ACC112 (cell line): ENCODE data around the gene RAB3IP.
A peak's percentile ranks its signal among the peaks of the same experiment; 100 is the strongest.

ENCODE experiments used
- H2AFZ ChIP-seq: fragments of 200-600 bp; sonication (generic); one replicate; pipeline ENCODE4 v1.6.0; 2017; ENCODE audit warnings: antibody characterized with exemption, low read length; ENCODE audit not compliant: unreplicated experiment
- H3K27ac ChIP-seq: fragments of 200-600 bp; sonication (generic); 2 replicates; pipeline ENCODE4 v1.5.1; 2014; ENCODE audit warnings: low read depth, mild to moderate bottlenecking, antibody characterized with exemption, low read length, moderate library complexity
- H3K27me3 ChIP-seq: fragments of 200-600 bp; sonication (generic); 2 replicates; pipeline ENCODE4 v1.6.1; 2014; ENCODE audit warnings: mild to moderate bottlenecking, antibody characterized with exemption, low read length, moderate library complexity, mixed read lengths; ENCODE audit not compliant: insufficient read depth
- H3K36me3 ChIP-seq: fragments of 200-600 bp; sonication (generic); 2 replicates; pipeline ENCODE4 v1.6.1; 2016; ENCODE audit warnings: mild to moderate bottlenecking, antibody characterized with exemption, low read length, moderate library complexity, mixed read lengths; ENCODE audit not compliant: insufficient read depth
- H3K4me1 ChIP-seq: fragments of 200-600 bp; sonication (generic); one replicate; pipeline ENCODE4 v1.6.1; 2016; ENCODE audit warnings: low read length, mixed read lengths; ENCODE audit not compliant: insufficient read depth, unreplicated experiment, control insufficient read depth
- H3K4me3 ChIP-seq: fragments of 200-600 bp; sonication (generic); 2 replicates; pipeline ENCODE4 v1.5.1; 2014; ENCODE audit warnings: mild to moderate bottlenecking, low read depth, low read length
- H3K79me2 ChIP-seq: fragments of 200-600 bp; sonication (generic); one replicate; pipeline ENCODE4 v1.6.0; 2016; ENCODE audit warnings: low read length; ENCODE audit not compliant: control insufficient read depth, unreplicated experiment, insufficient read depth

Gene RAB3IP

GRCh38 chr12:69738351-69739286 lies at the start of gene RAB3IP:
TSS of gene RAB3IP (plus strand) at chr12:69738860. CDS start at chr12:69755409, 16,549 bp downstream.
- H3K27me3 ChIP-seq: peaks cover 28% of the 10 kb centered on the region
- H2AFZ ChIP-seq: peak within 1 kb of the TSS; percentile 74
- no peak within 1 kb of the TSS for H3K27ac ChIP-seq
- H3K79me2 ChIP-seq: no peaks in the 10 kb centered on the region
- H3K36me3 ChIP-seq: no peaks in the 10 kb centered on the region
- H3K4me3 ChIP-seq: peak within 1 kb of the TSS; percentile 81
- no peaks in the 10 kb centered on the region for H3K4me1 ChIP-seq

GRCh38 chr12:69689638-69690037 lies 49.0 kb upstream of the RAB3IP start:
- peak overlapping the region; percentile 40 for H2AFZ ChIP-seq
- peak overlapping the region; percentile 44 for H3K27ac ChIP-seq
- H3K79me2 ChIP-seq: no peaks in the 10 kb centered on the region
- no peaks in the 10 kb centered on the region for H3K36me3 ChIP-seq
- peaks cover 36% of the 10 kb centered on the region for H3K4me1 ChIP-seq
- no peaks in the 10 kb centered on the region for H3K27me3 ChIP-seq
- no peak overlapping the region for H3K4me3 ChIP-seq

GRCh38 chr12:69694123-69694522 lies 44.5 kb upstream of the RAB3IP start:
- no peak overlapping the region for H3K27ac ChIP-seq
- no peaks in the 10 kb centered on the region for H3K27me3 ChIP-seq
- H3K36me3 ChIP-seq: no peaks in the 10 kb centered on the region
- H3K4me1 ChIP-seq: peaks cover 6% of the 10 kb centered on the region
- no peaks in the 10 kb centered on the region for H3K79me2 ChIP-seq
- H3K4me3 ChIP-seq: no peak overlapping the region
- no peak overlapping the region for H2AFZ ChIP-seq

- no peak overlapping the region for H3K4me3 ChIP-seq
- no peaks in the 10 kb centered on the region for H3K79me2 ChIP-seq
- no peaks in the 10 kb centered on the region for H3K4me1 ChIP-seq
- H3K36me3 ChIP-seq: no peaks in the 10 kb centered on the region
- no peaks in the 10 kb centered on the region for H3K27me3 ChIP-seq
- no peak overlapping the region for H3K27ac ChIP-seq
- H2AFZ ChIP-seq: no peak overlapping the region
Measured at GRCh38 chr12:69698054-69698453, 40.6 kb upstream of the RAB3IP start.

GRCh38 chr12:69698769-69699540 lies 39.7 kb upstream of the RAB3IP start, which contains the start of gene BEST3:
TSS of gene BEST3 (minus strand) at chr12:69699303. CDS start at chr12:69697798, 1,505 bp downstream.
- Histone ChIP-seq H2AFZ (no peak within 1 kb of the TSS), H3K4me1 (no peaks in the 10 kb centered on the region), H3K36me3 (no peaks in the 10 kb centered on the region), H3K79me2 (no peaks in the 10 kb centered on the region), H3K27ac (no peak within 1 kb of the TSS), H3K4me3 (no peak within 1 kb of the TSS), H3K27me3 (no peaks in the 10 kb centered on the region)

- Histone ChIP-seq H3K4me1 (no peaks in the 10 kb centered on the region), H3K27ac (no peak overlapping the region), H2AFZ (no peak overlapping the region)
Measured at GRCh38 chr12:69701826-69702225, 36.8 kb upstream of the RAB3IP start.

GRCh38 chr12:69703146-69703642 lies 35.5 kb upstream of the RAB3IP start:
- Histone ChIP-seq H3K36me3 (no peaks in the 10 kb centered on the region), H3K79me2 (no peaks in the 10 kb centered on the region), H3K27me3 (no peaks in the 10 kb centered on the region), H3K4me1 (no peaks in the 10 kb centered on the region), H2AFZ (no peak overlapping the region), H3K4me3 (no peak overlapping the region), H3K27ac (no peak overlapping the region)

More at GRCh38 chr12:69701826-69702225, 36.8 kb upstream of the RAB3IP start:
- Histone ChIP-seq H3K36me3 (no peaks in the 10 kb centered on the region), H3K4me3 (no peak overlapping the region), H3K27me3 (no peaks in the 10 kb centered on the region), H3K79me2 (no peaks in the 10 kb centered on the region)

- H2AFZ ChIP-seq: no peak overlapping the region
- no peaks in the 10 kb centered on the region for H3K27me3 ChIP-seq
- H3K4me1 ChIP-seq: no peaks in the 10 kb centered on the region
- no peaks in the 10 kb centered on the region for H3K79me2 ChIP-seq
- no peak overlapping the region for H3K27ac ChIP-seq
- no peaks in the 10 kb centered on the region for H3K36me3 ChIP-seq
- H3K4me3 ChIP-seq: no peak overlapping the region
Measured at GRCh38 chr12:69704357-69704756, 34.3 kb upstream of the RAB3IP start.

GRCh38 chr12:69708649-69709048 lies 30.0 kb upstream of the RAB3IP start:
- H3K27me3 ChIP-seq: no peaks in the 10 kb centered on the region
- H2AFZ ChIP-seq: no peak overlapping the region
- H3K4me3 ChIP-seq: no peak overlapping the region
- H3K36me3 ChIP-seq: no peaks in the 10 kb centered on the region
- no peaks in the 10 kb centered on the region for H3K4me1 ChIP-seq
- no peak overlapping the region for H3K27ac ChIP-seq
- no peaks in the 10 kb centered on the region for H3K79me2 ChIP-seq

GRCh38 chr12:69712826-69713225 lies 25.8 kb upstream of the RAB3IP start:
- Histone ChIP-seq H3K4me1 (no peaks in the 10 kb centered on the region), H3K4me3 (no peak overlapping the region), H3K36me3 (no peaks in the 10 kb centered on the region), H3K79me2 (no peaks in the 10 kb centered on the region), H3K27ac (no peak overlapping the region), H3K27me3 (no peaks in the 10 kb centered on the region), H2AFZ (no peak overlapping the region)
